CD14-positive monocyte (primary cell): Measurements from ENCODE around the gene SIPA1L3. TPM values are rescaled to one million over a fixed set of nuclear protein-coding genes. Genes with fewer than 3 reads are reported as not detected.

Experiments
- DNase-seq, 3 donors: peaks; one replicate each; pipeline ENCODE4 v3.0.0-alpha.2; 2011 to 2022
- H2AFZ ChIP-seq: 2 replicates; pipeline ENCODE4 v1.6.0; 2012; ENCODE audit warnings: mild to moderate bottlenecking, low read depth, low read length, inconsistent platforms; ENCODE audit not compliant: insufficient read depth, poor library complexity, severe bottlenecking
- H3K27ac ChIP-seq, 2 donors: 1 replicate in 1 of 2; 2 replicates in 1 of 2; pipeline ENCODE4 v1.5.1; 2012 to 2013; ENCODE audit warnings: low read length in 2 of 2, control low read depth in 1 of 2, inconsistent platforms in 1 of 2, low read depth in 1 of 2, mild to moderate bottlenecking in 1 of 2
- H3K27me3 ChIP-seq, 2 donors: one replicate each; pipeline versions ENCODE4 v1.6.0 to v1.6.1; 2011 to 2013; ENCODE audit warnings: low read length in 2 of 2; ENCODE audit not compliant: control insufficient read depth in 2 of 2, insufficient read depth in 2 of 2
- H3K36me3 ChIP-seq, 2 donors: replicated peaks in 1 of 2; 1 replicate in 1 of 2; 2 replicates in 1 of 2; pipeline versions ENCODE4 v1.5.1 to v1.6.1; 2012 to 2013; ENCODE audit warnings: low read length in 2 of 2, control low read depth in 1 of 2, inconsistent platforms in 1 of 2, mild to moderate bottlenecking in 1 of 2; ENCODE audit not compliant: insufficient read depth in 2 of 2, control insufficient read depth in 1 of 2
- H3K4me1 ChIP-seq, 2 donors: 1 replicate in 1 of 2; 2 replicates in 1 of 2; pipeline versions ENCODE4 v1.5.1 to v1.6.1; 2012 to 2013; ENCODE audit warnings: low read length in 2 of 2, control low read depth in 1 of 2, inconsistent platforms in 1 of 2, mild to moderate bottlenecking in 1 of 2, moderate library complexity in 1 of 2; ENCODE audit not compliant: insufficient read depth in 2 of 2, control insufficient read depth in 1 of 2
- H3K4me2 ChIP-seq: replicated peaks from 2 replicates; pipeline ENCODE3; 2012; ENCODE audit warnings: low read length, moderate library complexity, mild to moderate bottlenecking; ENCODE audit not compliant: poor library complexity, severe bottlenecking; ENCODE audit errors: extremely low read depth
- H3K4me3 ChIP-seq, 3 experiments: fragments of 200-600 bp in 1 of 3; sonication (generic) in 1 of 3; replicated peaks in 1 of 3; 1 replicate in 2 of 3; 2 replicates in 1 of 3; pipeline ENCODE4 v1.5.1; 2011 to 2013; ENCODE audit warnings: low read length in 3 of 3, mild to moderate bottlenecking in 3 of 3, control low read depth in 2 of 3, low read depth in 2 of 3, inconsistent platforms in 1 of 3, moderate library complexity in 1 of 3
- H3K79me2 ChIP-seq: 2 replicates; pipeline ENCODE4 v1.6.0; 2012; ENCODE audit warnings: mild to moderate bottlenecking, control low read depth, inconsistent platforms, low read length, moderate library complexity; ENCODE audit not compliant: insufficient read depth
- H3K9ac ChIP-seq: 2 replicates; pipeline ENCODE4 v1.6.0; 2017; ENCODE audit warnings: low read length, mild to moderate bottlenecking; ENCODE audit not compliant: insufficient read depth, poor library complexity, severe bottlenecking
- H3K9me3 ChIP-seq, 2 donors: replicated peaks in 1 of 2; 1 replicate in 1 of 2; 2 replicates in 1 of 2; pipeline versions ENCODE4 v1.5.1 to v1.6.1; 2012 to 2013; ENCODE audit warnings: low read length in 2 of 2, control low read depth in 1 of 2; ENCODE audit not compliant: control insufficient read depth in 1 of 2, insufficient read depth in 1 of 2
- H4K20me1 ChIP-seq: 2 replicates; pipeline ENCODE4 v1.6.0; 2012; ENCODE audit warnings: mild to moderate bottlenecking, low read length, control low read depth, moderate library complexity; ENCODE audit not compliant: insufficient read depth
- H3K27ac Mint-ChIP-seq, 7 donors: one replicate each; pipeline ENCODE4 v1.8.0; 2020; ENCODE audit warnings: mild to moderate bottlenecking in 7 of 7, mixed read lengths in 7 of 7, moderate library complexity in 6 of 7, inconsistent platforms in 2 of 7
- H3K27me3 Mint-ChIP-seq, 3 donors: one replicate each; pipeline ENCODE4 v1.8.0; 2021 to 2022; ENCODE audit warnings: low read depth in 3 of 3, mild to moderate bottlenecking in 3 of 3, mixed read lengths in 3 of 3, moderate library complexity in 3 of 3, inconsistent platforms in 1 of 3
- H3K36me3 Mint-ChIP-seq, 2 donors: one replicate each; pipeline ENCODE4 v1.8.0; 2020; ENCODE audit warnings: mixed read lengths in 2 of 2, inconsistent platforms in 1 of 2, mild to moderate bottlenecking in 1 of 2
- H3K4me1 Mint-ChIP-seq: one replicate; pipeline ENCODE4 v1.8.0; 2020; ENCODE audit warnings: mild to moderate bottlenecking, mixed read lengths
- H3K4me3 Mint-ChIP-seq, 2 donors: one replicate each; pipeline ENCODE4 v1.8.0; 2020; ENCODE audit warnings: mild to moderate bottlenecking in 2 of 2, mixed read lengths in 2 of 2, moderate library complexity in 1 of 2
- H3K9me3 Mint-ChIP-seq, 7 donors: one replicate each; pipeline ENCODE4 v1.8.0; 2020 to 2022; ENCODE audit warnings: mixed read lengths in 7 of 7, mild to moderate bottlenecking in 6 of 7, moderate library complexity in 6 of 7, inconsistent platforms in 2 of 7
- CTCF ChIP-seq: fragments of 200-600 bp; IDR thresholded peaks from one replicate; pipeline ENCODE4 v1.8.0; 2022; ENCODE audit warnings: antibody characterized with exemption, mild to moderate bottlenecking
- WGBS: methylation state at CpG from one replicate; pipeline ENCODE4 v1.1.5; 2013; ENCODE audit warnings: missing lambda C conversion rate; ENCODE audit not compliant: insufficient coverage; 5-methylcytosine and 5-hydroxymethylcytosine counted together
- intact Hi-C, 2 donors: fragments of 100-400 bp; cut with micrococcal nuclease; formaldehyde crosslinking; loops; one replicate each; pipeline versions ENCODE4 v1.15.0 to v1.15.1; 2023
- polyA plus RNA-seq, 3 donors: library from polyadenylated mRNA; depleted of rRNA in 1 of 3; unstranded in 2 of 3; stranded (reverse) in 1 of 3; fragments of 300-500 nt in 2 of 3; fragments of >200 nt in 1 of 3; fragmentation: Illumina TruSeq in 2 of 3; gene quantifications; 1 replicate in 2 of 3; 2 replicates in 1 of 3; pipeline ENCODE4 v1.2.3, GENCODE V29; 2012 to 2021

SIPA1L3 gene
- polyA plus RNA-seq, 3 donors, result 0.55 to 4.5 (median 0.99) TPM

DNA sequence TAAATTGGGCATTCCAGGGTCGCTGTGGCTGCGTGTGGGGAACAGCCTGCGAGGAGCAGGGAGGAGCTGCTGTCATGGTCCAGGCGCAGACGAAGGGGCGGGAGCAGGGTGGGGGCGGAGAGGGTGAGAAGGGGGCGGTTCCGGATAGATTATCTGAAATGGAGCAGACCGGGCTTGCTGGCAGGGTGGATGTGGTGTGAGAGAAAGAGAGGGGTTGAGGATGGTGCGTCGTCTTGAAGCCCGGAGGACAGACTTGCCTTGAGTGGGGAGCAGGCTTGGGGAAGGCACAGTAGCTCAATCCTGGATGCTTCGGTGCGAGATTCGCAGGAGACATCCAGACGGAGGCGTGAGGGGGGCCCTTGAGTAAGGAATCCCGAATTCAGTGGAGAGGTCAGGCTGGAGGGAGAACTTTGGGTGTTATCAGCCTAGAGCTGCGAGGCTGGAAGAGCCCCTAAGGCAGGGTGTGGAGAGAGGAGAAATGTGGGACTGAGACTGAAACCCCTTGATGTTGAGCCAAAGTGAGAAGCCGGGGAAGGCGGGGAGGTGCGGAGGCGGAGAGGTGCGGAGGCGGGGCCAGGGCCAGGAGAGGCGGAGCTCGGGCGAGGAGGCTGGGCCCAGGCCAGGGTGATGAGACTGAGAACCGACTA, 276.4 kb downstream of the SIPA1L3 start:
- H3K36me3 Mint-ChIP-seq, result peaks cover 34 to 56% of the 10 kb centered on the region in 2 donors
- no peaks in the 10 kb centered on the region for H3K4me1 Mint-ChIP-seq
- no peak for TF ChIP-seq CTCF
- Histone ChIP-seq H3K27ac (no peak overlapping the region), H3K27me3 (no peaks in the 10 kb centered on the region), H4K20me1 (no peaks in the 10 kb centered on the region), H3K4me1 (no peaks in the 10 kb centered on the region), H3K4me2 (no peak overlapping the region), H3K79me2 (no peaks in the 10 kb centered on the region), H3K36me3 (peaks cover 0 to 22% of the 10 kb centered on the region in 2 donors), H2AFZ (no peak overlapping the region), H3K9ac (no peak overlapping the region), H3K9me3 (peaks cover 7 to 12% of the 10 kb centered on the region in 2 donors), H3K4me3 (no peak overlapping the region)
- H3K27ac Mint-ChIP-seq, result peak overlapping the region in 1 of 7 donors; percentile 10
- DNase-seq, result no peak
- peaks cover 0 to 3% (median 0%) of the 10 kb centered on the region in 3 donors for H3K27me3 Mint-ChIP-seq
- intact Hi-C loops, result no loop called here
- 97% methylated on average over 28 of the region's 30 CpGs for WGBS
- H3K4me3 Mint-ChIP-seq, result no peak overlapping the region
- peaks cover 4 to 24% (median 17%) of the 10 kb centered on the region in 7 donors for H3K9me3 Mint-ChIP-seq

DNA sequence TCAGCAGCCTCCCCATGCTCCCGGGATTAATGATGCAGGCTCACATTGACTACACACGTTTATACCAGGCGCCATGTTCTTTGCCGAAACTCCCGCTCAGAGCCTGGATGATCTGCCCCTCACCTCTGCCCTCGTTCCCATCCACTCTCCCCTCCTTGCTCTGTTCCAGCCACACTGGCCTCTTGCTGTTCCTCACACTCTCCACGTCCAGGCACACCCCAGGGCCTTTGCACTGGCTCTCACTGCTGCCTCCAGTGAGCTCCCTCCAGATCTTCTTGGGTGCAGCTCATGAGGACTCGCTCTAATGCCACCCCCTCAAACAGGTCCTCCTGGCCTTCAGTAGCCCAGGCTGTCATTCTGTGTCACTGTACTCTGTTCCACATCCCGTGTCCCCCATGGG, 277.8 kb downstream of the SIPA1L3 start:
- intact Hi-C loops, result no loop called here
- no peak overlapping the region for H3K4me3 Mint-ChIP-seq
- Histone ChIP-seq H3K27me3 (no peaks in the 10 kb centered on the region), H3K36me3 (peaks cover 0 to 22% of the 10 kb centered on the region in 2 donors), H4K20me1 (no peaks in the 10 kb centered on the region), H3K79me2 (no peaks in the 10 kb centered on the region), H3K9me3 (peaks cover 4 to 9% of the 10 kb centered on the region in 2 donors), H3K27ac (no peak overlapping the region), H3K4me3 (no peak overlapping the region), H2AFZ (no peak overlapping the region), H3K9ac (no peak overlapping the region), H3K4me2 (no peak overlapping the region), H3K4me1 (no peaks in the 10 kb centered on the region)
- no peak for DNase-seq
- no peak for TF ChIP-seq CTCF
- peaks cover 0 to 3% (median 0%) of the 10 kb centered on the region in 3 donors for H3K27me3 Mint-ChIP-seq
- peaks cover 2% of the 10 kb centered on the region for H3K4me1 Mint-ChIP-seq
- peaks cover 4 to 15% (median 12%) of the 10 kb centered on the region in 7 donors for H3K9me3 Mint-ChIP-seq
- H3K27ac Mint-ChIP-seq, result no peak overlapping the region
- WGBS, result 98% methylated on average over 9 of the region's 9 CpGs
- H3K36me3 Mint-ChIP-seq, result peaks cover 36 to 59% of the 10 kb centered on the region in 2 donors
